Activated naive CD4-positive, alpha-beta T cell treated with anti-CD3 and anti-CD28 coated beads, Interleukin-2, amount 10 ng/mL, durations not matched to agents 7 days and 5 days (primary cell): ENCODE measurements around the gene RNASEH2C.
"Not testable (repeated sequence)": the region's sequence is repeated elsewhere in the genome, so short reads cannot be mapped to it uniquely, and the experiment has no call there.

Source experiments
- CTCF ChIA-PET: fragments of 350-600 bp; sonication (Branson Sonifier 250); formaldehyde crosslinking; loops from one replicate; lab custom pipeline; 2021; ENCODE audit warnings: antibody characterized with exemption; lab: Charles Lee
- DNase-seq: peaks from one replicate; pipeline ENCODE4 v3.0.0-alpha.2; 2020
- H3K27ac Mint-ChIP-seq: one replicate; pipeline ENCODE4 v1.8.0; 2021; ENCODE audit warnings: mild to moderate bottlenecking, moderate library complexity, mixed read lengths
- H3K27me3 Mint-ChIP-seq: one replicate; pipeline ENCODE4 v1.8.0; 2021; ENCODE audit warnings: mild to moderate bottlenecking, mixed read lengths
- H3K36me3 Mint-ChIP-seq: one replicate; pipeline ENCODE4 v1.8.0; 2021; ENCODE audit warnings: mixed read lengths
- H3K4me1 Mint-ChIP-seq: one replicate; pipeline ENCODE4 v1.8.0; 2021; ENCODE audit warnings: mixed read lengths
- H3K4me3 Mint-ChIP-seq: one replicate; pipeline ENCODE4 v1.8.0; 2021; ENCODE audit warnings: mild to moderate bottlenecking, moderate library complexity, mixed read lengths
- H3K9me3 Mint-ChIP-seq: one replicate; pipeline ENCODE4 v1.8.0; 2021; ENCODE audit warnings: mixed read lengths

The RNASEH2C gene

DNA sequence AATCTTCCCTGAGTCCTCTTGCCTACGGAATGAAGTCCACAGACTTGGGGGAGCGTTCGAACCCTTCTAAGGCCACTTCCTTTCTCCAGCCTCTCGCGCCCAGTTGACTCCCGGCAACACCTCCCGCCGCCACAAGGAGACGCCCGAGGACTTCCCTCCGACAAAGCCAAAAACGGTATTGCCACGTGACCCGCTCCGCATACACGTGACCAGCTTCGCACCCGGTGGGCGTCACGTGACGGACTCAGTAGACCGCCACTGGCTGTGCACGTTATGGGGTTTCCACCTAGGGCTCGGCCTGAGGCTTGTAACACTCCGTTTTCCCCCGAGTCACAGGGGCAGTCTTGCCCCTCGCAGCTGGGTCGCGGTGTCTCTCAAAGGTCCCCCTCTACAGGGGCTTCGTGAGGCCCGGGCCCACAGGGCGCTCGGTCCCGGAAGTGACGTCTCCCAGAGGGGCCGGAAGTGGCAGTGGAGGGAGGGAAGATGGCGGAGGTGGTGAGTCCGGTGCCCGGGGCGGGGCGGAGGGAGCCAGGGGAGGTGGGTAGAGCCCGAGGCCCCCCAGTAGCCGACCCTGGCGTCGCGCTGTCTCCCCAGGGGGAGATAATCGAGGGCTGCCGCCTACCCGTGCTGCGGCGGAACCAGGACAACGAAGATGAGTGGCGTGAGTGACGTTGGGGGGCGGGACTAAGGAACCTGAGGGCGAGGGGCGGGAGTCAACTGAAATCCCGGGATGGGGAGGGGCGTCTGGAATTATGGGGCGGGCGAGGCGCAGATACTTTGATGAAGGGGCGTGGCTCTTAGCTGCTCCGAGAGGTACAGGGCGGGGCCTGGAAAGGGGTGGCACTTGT is 8.6 kb downstream of the RNASEH2C start, which contains the start of gene KAT5:
Gene KAT5 (plus strand): TSS at position 468 of the 848 bp plus-strand sequence. CDS start 16 bp downstream, at position 484.
- Mint-ChIP-seq H3K27ac (peak within 1 kb of the TSS; percentile 98), H3K4me1 (peaks cover 38% of the 10 kb centered on the region), H3K27me3 (peaks cover 16% of the 10 kb centered on the region)

DNA sequence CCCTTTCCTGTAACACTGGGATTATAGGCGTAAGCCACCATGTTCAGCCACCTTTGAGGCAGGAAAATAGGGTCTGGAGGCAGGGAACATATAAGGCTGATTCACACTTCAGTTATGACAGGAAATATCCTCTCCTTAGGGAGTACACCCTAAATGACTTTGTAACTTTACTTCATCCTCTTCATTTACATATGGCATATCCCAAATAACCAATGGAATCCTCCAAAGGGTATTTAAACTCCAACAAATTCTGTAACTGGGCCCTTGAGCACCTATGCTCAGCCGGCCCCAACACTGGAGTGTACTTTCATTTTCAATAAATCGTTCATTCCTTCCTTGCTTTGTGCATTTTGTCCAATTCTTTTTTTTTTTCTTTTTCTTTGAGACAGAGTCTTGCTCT is 10.2 kb downstream of the RNASEH2C start:
- Mint-ChIP-seq H3K36me3 (peaks cover 25% of the 10 kb centered on the region), H3K27me3 (peaks cover 16% of the 10 kb centered on the region), H3K9me3 (no peaks in the 10 kb centered on the region), H3K4me3 (peak overlapping the region; percentile 38), H3K4me1 (peaks cover 33% of the 10 kb centered on the region), H3K27ac (peak overlapping the region; percentile 26)
- DNase-seq: no peak
- CTCF ChIA-PET: interaction anchor here (1.6 to 4.3 kb wide), 5 partner anchors 60 to 174 kb away, joined by 4 to 33 read pairs (median 24); no protein-coding TSS in a partner anchor

More for the DNA sequence above, 8.6 kb downstream of the RNASEH2C start, which contains the start of gene KAT5:
- H3K4me3 Mint-ChIP-seq: peak within 1 kb of the TSS; percentile 87
- CTCF ChIA-PET: interaction anchor here (0.6 to 4.3 kb wide), 38 partner anchors 9 to 424 kb away, joined by 3 to 33 read pairs (median 4); partner anchors contain the start of genes CCDC85B, FIBP, PCNX3 and RELA
- peaks cover 38% of the 10 kb centered on the region for H3K36me3 Mint-ChIP-seq
- H3K9me3 Mint-ChIP-seq: no peaks in the 10 kb centered on the region
- DNase-seq: peak; percentile 99

DNA sequence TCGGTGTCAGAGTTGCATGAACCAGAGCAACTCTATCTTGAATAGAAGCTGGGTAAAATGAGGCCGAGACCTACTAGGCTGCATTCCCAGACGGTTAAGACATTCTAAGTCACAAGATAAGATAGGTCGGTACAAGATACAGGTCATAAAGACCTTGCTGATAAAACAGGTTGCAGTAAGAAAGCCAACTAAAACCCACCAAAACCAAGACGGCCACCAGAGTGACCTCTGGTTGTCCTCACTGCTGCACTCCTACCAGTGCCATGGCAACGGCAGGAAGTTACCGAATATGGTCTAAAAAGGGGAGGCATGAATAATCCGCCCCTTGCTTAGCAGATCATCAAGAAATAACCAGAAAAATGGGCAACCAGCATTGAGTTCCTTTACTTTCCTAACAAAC is 10.9 kb downstream of the RNASEH2C start:
- CTCF ChIA-PET: interaction anchor here (4.3 kb wide), 1 partner anchor 108 kb away, joined by 33 read pairs; no protein-coding TSS in a partner anchor
- no peak for DNase-seq
- peaks cover 16% of the 10 kb centered on the region for H3K27me3 Mint-ChIP-seq
- peaks cover 30% of the 10 kb centered on the region for H3K4me1 Mint-ChIP-seq
- H3K36me3 Mint-ChIP-seq: peaks cover 19% of the 10 kb centered on the region
- no peak overlapping the region for H3K4me3 Mint-ChIP-seq
- H3K9me3 Mint-ChIP-seq: no peaks in the 10 kb centered on the region
- no peak overlapping the region for H3K27ac Mint-ChIP-seq

DNA sequence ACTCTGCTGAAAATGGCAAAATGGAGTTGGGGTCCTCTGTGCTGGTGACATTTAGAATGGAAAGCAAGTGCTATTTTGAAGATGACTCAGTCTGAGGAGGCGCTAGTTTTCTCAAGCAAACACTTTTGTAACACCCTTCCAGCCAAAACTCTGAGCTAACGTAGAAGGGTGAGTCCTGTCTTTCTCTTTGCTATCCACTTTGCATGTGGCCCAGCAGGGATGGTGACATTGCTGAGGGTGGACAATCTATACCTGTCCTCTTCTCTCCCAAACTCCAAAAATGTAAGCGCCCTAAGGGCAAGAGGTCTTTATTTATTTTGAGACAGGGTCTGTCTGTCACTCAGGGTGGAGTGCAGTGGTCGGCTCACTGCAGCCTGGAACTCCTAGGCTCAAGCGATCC is 12.1 kb downstream of the RNASEH2C start:
- no peak overlapping the region for H3K4me3 Mint-ChIP-seq
- H3K27ac Mint-ChIP-seq: no peak overlapping the region
- H3K36me3 Mint-ChIP-seq: peaks cover 9% of the 10 kb centered on the region
- DNase-seq: no peak
- H3K9me3 Mint-ChIP-seq: no peaks in the 10 kb centered on the region
- peaks cover 18% of the 10 kb centered on the region for H3K27me3 Mint-ChIP-seq
- CTCF ChIA-PET: interaction anchor here (1.9 kb wide), 1 partner anchor 72 kb away, joined by 4 read pairs; the partner anchor contains the start of gene AP5B1
- peaks cover 23% of the 10 kb centered on the region for H3K4me1 Mint-ChIP-seq

DNA sequence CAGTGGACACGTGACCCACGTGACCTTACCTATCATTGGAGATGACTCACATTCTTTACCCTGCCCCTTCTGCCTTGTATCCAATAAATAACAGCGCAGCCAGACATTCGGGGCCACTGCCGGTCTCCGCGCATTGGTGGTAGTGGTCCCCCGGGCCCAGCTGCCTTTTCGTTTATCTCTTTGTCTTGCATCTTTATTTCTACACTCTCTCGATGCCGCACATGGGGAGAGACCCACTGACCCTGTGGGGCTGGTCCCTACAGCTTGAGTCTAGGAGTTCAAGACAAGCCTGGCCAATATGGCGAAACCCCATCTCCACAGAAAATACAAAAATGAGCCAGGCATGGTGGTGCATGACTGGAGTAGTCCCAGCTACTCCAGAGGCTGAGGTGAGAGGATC is 13.6 kb downstream of the RNASEH2C start:
- H3K27ac Mint-ChIP-seq, DNase-seq, H3K9me3 Mint-ChIP-seq, H3K36me3 Mint-ChIP-seq, H3K4me3 Mint-ChIP-seq: not testable (repeated sequence)
- peaks cover 11% of the 10 kb centered on the region for H3K4me1 Mint-ChIP-seq
- peaks cover 25% of the 10 kb centered on the region for H3K27me3 Mint-ChIP-seq
- CTCF ChIA-PET: interaction anchor here (1.6 to 1.9 kb wide), 2 partner anchors 70 to 73 kb away, joined by 3 to 4 read pairs; partner anchors contain the start of gene AP5B1

DNA sequence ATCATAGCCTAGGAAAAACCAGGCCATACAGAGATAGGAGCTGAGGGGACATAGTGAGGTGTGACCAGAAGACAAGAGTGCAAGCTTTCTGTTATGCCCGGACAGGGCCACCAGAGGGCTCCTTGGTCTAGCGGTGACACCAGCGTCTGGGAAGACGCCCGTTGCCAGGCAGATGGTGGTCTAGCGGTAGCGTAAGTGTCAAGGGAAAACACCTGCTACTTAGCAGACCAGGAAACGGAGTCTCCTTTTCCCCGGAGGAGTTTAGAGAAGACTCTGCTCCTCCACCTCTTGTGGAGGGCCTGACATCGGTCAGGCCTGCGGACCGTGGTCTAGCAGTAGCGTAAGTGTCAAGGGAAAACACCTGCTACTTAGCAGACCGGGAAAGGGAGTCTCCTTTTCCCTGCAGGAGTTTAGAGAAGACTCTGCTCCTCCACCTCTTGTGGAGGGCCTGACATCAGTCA is 14.3 kb downstream of the RNASEH2C start:
- H3K4me1 Mint-ChIP-seq, H3K4me3 Mint-ChIP-seq, H3K36me3 Mint-ChIP-seq, H3K27ac Mint-ChIP-seq, H3K9me3 Mint-ChIP-seq: not testable (repeated sequence)
- CTCF ChIA-PET: interaction anchor here (0.7 to 3.7 kb wide), 13 partner anchors 11 to 282 kb away, joined by 3 to 14 read pairs (median 5); no protein-coding TSS in a partner anchor
- peaks cover 21% of the 10 kb centered on the region for H3K27me3 Mint-ChIP-seq
- peak; percentile 88 for DNase-seq

DNA sequence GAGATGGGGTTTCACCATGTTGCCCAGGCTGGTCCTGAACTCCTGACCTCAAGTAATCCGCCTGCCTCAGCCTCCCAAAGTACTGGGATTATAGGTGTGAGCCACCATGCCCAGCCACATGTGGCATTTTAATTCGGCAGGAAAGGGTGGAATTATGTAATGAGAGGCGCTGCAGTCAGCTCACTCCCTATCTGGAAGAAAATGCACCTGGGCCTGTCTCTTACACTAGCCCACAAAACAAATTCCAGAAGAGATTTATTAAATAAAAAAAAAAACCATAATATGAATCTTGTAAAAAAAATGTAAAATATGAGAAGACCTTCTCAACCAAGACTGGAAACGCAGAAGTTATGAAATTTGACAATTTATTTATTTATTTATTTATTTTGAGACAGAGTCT is 16.8 kb downstream of the RNASEH2C start:
- no peaks in the 10 kb centered on the region for H3K36me3 Mint-ChIP-seq
- peaks cover 42% of the 10 kb centered on the region for H3K27me3 Mint-ChIP-seq
- no peaks in the 10 kb centered on the region for H3K4me1 Mint-ChIP-seq
- no peaks in the 10 kb centered on the region for H3K9me3 Mint-ChIP-seq
- no peak for DNase-seq
- H3K4me3 Mint-ChIP-seq: no peak overlapping the region
- CTCF ChIA-PET: interaction anchor here (1.2 to 3.7 kb wide), 5 partner anchors 8 to 341 kb away, joined by 3 to 13 read pairs (median 9); partner anchors contain the start of gene KAT5
- no peak overlapping the region for H3K27ac Mint-ChIP-seq

DNA sequence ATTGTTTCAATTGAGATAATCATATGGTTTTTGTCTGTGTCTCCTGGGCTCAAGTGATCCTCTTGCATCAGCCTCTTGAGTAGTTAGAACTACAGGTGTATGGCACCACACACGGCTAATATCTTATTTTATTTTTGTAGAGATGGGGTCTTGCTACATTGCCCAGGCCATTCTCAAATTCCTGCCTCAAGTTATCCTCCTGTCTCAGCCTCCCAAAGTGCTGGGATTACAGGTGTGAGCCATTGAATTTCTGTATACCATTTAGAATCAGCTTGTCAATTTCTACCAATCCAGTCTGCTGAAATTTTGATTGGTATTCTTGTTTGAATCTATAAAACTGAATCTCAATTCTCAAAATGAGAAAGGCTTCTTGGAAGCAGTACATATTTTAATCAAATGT is 18.9 kb downstream of the RNASEH2C start:
- Mint-ChIP-seq H3K27me3 (peaks cover 47% of the 10 kb centered on the region), H3K9me3 (no peaks in the 10 kb centered on the region), H3K36me3 (no peaks in the 10 kb centered on the region), H3K4me1 (no peaks in the 10 kb centered on the region), H3K4me3 (no peak overlapping the region), H3K27ac (no peak overlapping the region)
- CTCF ChIA-PET: no interaction called here
- no peak for DNase-seq

DNA sequence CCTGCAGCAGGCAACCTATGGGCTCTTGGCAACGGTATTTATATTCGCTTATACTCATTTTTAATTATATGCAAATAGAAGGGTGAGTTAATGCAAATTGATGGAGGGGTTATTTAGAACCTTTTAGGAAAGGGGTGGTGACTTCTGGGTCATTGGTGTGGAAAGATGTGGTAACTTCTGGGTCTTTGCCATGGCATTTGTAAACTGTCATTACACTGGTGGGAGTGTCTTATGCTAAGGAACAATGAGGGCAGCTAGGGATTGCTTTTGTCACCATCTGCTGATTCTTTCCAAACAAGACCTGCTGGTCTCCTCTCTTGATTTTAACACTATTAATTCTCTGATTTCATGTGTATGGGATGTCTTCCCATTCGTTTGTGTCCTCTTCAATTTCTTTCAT is 20.2 kb downstream of the RNASEH2C start:
- Mint-ChIP-seq H3K36me3 (no peaks in the 10 kb centered on the region), H3K4me3 (no peak overlapping the region), H3K9me3 (no peaks in the 10 kb centered on the region), H3K4me1 (no peaks in the 10 kb centered on the region), H3K27ac (no peak overlapping the region), H3K27me3 (peaks cover 50% of the 10 kb centered on the region)
- CTCF ChIA-PET: no interaction called here
- DNase-seq: no peak

DNA sequence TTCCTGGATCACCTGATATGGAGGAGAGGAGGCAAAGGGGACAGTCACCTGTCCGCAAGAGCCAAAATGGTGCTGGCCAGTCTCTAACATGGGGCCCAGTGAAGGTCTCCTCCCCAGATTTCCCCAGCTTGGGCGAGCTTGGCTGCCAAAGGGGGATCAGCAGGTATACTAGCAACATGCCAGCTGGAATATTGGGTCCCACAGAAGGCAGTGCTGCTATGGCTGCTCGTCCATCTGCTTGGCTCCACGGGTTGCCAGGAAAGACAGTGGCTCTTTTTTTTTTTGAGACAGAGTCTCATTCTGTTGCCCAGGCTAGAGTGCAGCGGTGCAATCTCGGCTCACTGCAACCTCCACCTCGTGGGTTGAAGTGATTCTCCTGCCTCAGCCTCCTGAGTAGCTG is 21.3 kb downstream of the RNASEH2C start:
- no peak for DNase-seq
- Mint-ChIP-seq H3K9me3 (no peaks in the 10 kb centered on the region), H3K4me3 (no peak overlapping the region), H3K4me1 (no peaks in the 10 kb centered on the region), H3K27ac (no peak overlapping the region), H3K27me3 (peaks cover 56% of the 10 kb centered on the region), H3K36me3 (no peaks in the 10 kb centered on the region)
- CTCF ChIA-PET: no interaction called here

DNA sequence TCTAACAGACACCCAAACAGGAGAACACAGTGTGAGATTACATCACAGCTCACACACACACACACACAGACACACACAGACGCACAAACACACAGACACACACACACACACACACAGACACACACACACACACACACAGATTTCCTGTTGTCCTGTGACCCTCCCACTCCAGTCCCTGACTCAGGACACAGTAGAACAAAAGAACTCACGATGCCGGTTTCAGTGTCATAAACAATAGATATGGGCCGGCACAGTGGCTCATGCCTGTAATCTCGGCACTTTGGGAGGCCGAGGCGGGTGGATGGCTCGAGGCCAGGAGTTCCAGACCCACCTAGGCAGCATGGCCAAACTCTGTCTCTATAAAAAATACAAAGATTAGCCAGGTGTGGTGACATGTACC is 22.4 kb downstream of the RNASEH2C start:
- Mint-ChIP-seq H3K27ac (no peak overlapping the region), H3K4me3 (no peak overlapping the region), H3K9me3 (no peaks in the 10 kb centered on the region), H3K4me1 (no peaks in the 10 kb centered on the region), H3K27me3 (peaks cover 57% of the 10 kb centered on the region), H3K36me3 (no peaks in the 10 kb centered on the region)
- no peak for DNase-seq
- CTCF ChIA-PET: no interaction called here

DNA sequence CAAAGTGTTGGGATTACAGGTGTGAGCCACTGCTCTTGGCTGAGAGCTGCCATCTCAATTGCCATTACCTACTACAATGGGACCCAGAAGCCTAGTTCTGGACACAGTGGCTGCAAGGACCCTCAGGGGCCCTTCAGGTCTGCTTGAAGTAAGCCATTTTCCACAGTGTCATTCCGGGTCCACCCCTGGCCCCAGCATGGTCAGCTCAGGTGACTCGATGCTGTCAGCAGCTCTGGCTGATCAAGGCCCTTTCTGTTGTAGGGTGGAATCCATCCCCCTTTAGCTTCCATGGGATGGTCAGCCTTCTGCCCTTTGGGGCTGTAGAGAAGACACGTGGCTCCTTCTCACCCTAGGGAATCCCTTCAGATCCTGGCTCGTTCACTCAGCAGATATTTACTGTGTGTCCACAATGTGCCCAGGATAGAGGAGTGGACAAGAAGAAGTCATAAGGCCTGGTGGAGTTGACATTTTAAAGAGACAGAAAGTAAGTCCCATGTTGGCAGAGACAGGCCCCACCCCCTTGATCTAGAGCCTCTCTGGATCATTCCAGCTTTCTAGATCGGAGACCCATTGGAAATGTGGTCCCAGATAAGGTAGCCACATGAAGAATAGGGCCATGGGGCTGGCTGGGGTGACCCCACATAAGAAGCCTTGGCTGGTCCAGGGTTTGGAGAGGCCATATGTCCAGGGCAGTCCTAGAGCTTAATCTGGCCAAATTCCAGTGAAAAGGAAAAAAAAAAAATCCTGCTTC is 23.6 kb downstream of the RNASEH2C start:
- CTCF ChIA-PET: interaction anchor here (1.5 kb wide), 1 partner anchor 10 kb away, joined by 3 read pairs; no protein-coding TSS in a partner anchor
- Mint-ChIP-seq H3K4me1 (peaks cover 2% of the 10 kb centered on the region), H3K36me3 (no peaks in the 10 kb centered on the region), H3K27me3 (peaks cover 57% of the 10 kb centered on the region), H3K9me3 (no peaks in the 10 kb centered on the region), H3K27ac (no peak overlapping the region), H3K4me3 (no peak overlapping the region)
- DNase-seq: no peak

DNA sequence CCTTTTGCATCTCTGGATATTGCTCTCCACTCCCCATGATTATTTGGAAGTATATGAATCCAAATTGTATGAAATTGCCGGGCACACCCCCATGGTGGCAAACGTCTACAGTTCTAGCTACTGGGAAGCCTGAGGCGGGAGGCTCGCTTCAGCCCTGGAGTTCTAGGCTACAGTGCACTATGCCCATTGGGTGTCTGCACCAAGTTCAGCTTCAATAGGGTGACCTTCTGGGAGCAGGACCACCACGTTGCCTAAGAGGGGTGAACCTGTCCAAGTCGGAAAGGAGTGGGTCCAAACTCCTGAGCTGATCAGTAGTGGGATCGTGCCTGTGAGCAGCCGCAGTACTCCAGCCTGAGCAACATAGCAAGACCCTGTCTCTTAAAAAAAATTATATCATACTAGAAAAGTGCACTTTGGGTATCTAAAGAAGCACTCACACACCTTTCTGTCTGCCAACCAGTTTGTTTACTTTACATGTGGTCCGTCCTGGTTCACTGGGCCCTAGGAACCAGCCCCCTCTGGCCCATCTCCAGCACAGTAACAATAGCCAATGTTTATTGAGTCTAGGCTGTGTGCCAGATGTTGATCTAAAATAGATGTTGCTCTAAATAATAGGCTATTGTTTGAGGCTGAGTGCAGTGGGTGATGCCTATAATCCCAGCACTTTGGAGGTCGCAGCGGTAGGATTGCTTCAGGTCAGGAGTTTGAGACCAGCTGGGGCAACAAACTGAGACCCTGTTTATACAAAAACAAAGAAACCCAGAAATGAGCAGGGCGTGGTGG is 24.9 kb downstream of the RNASEH2C start:
- Mint-ChIP-seq H3K4me3 (no peak overlapping the region), H3K27ac (no peak overlapping the region), H3K36me3 (no peaks in the 10 kb centered on the region), H3K4me1 (peaks cover 2% of the 10 kb centered on the region), H3K9me3 (no peaks in the 10 kb centered on the region), H3K27me3 (peaks cover 56% of the 10 kb centered on the region)
- CTCF ChIA-PET: interaction anchor here (1.5 to 1.6 kb wide), 2 partner anchors 10 to 84 kb away, joined by 3 to 6 read pairs; no protein-coding TSS in a partner anchor
- DNase-seq: no peak
